Effector memory CD8-positive, alpha-beta T cell (primary cell): ENCODE results near the gene SRR.

Source experiments
- ATAC-seq: fragments of 150-1000 bp; cut with Tn5 transposase; replicated peaks from 2 replicates; pipeline ENCODE4 v1.10.0; 2021; ENCODE audit warnings: mild to moderate bottlenecking, moderate library complexity
- DNase-seq, 3 experiments: peaks; one replicate each; pipeline ENCODE4 v3.0.0; 2021
- H3K27ac Mint-ChIP-seq, 2 donors: one replicate each; pipeline ENCODE4 v1.8.0; 2022; ENCODE audit warnings: mild to moderate bottlenecking in 2 of 2, mixed read lengths in 2 of 2, moderate library complexity in 2 of 2
- H3K27me3 Mint-ChIP-seq, 2 donors: one replicate each; pipeline ENCODE4 v1.8.0; 2022; ENCODE audit warnings: mixed read lengths in 2 of 2
- H3K36me3 Mint-ChIP-seq: one replicate; pipeline ENCODE4 v1.8.0; 2022; ENCODE audit warnings: mild to moderate bottlenecking, moderate library complexity, mixed read lengths; ENCODE audit not compliant: insufficient read depth
- H3K4me1 Mint-ChIP-seq, 2 donors: one replicate each; pipeline ENCODE4 v1.8.0; 2022; ENCODE audit warnings: low read depth in 2 of 2, mixed read lengths in 2 of 2
- H3K4me3 Mint-ChIP-seq, 2 donors: one replicate each; pipeline ENCODE4 v1.8.0; 2022; ENCODE audit warnings: mild to moderate bottlenecking in 2 of 2, mixed read lengths in 2 of 2, moderate library complexity in 2 of 2
- H3K9me3 Mint-ChIP-seq, 2 donors: one replicate each; pipeline ENCODE4 v1.8.0; 2022; ENCODE audit warnings: mixed read lengths in 2 of 2

Gene SRR

GRCh38 chr17:2373179-2373578 lies 69.4 kb downstream of the SRR start:
- no peak for DNase-seq
- no peaks in the 10 kb centered on the region for H3K27me3 Mint-ChIP-seq
- H3K27ac Mint-ChIP-seq, result no peak overlapping the region
- no peak overlapping the region for H3K4me3 Mint-ChIP-seq
- no peaks in the 10 kb centered on the region for H3K4me1 Mint-ChIP-seq
- H3K9me3 Mint-ChIP-seq, result no peaks in the 10 kb centered on the region
- peaks cover 21% of the 10 kb centered on the region for H3K36me3 Mint-ChIP-seq
- no peak for ATAC-seq
